ENCODE measurements around the gene AGL.
A peak's percentile ranks its signal among the peaks of the same experiment; 100 is the strongest.
"Not testable (repeated sequence)": the region's sequence is repeated elsewhere in the genome, so short reads cannot be mapped to it uniquely, and the experiment has no call there.

Gene AGL

GRCh38 chr1:99825702-99826101 is 24.5 kb upstream of the AGL start:
- no peaks in the 10 kb centered on the region for H3K4me1 ChIP-seq (ENCODE audit: control insufficient read depth, insufficient read depth, low read length)
- no peaks in the 10 kb centered on the region for H3K27me3 ChIP-seq (ENCODE audit: control insufficient read depth, insufficient read depth, low read length)
- H3K9me3 ChIP-seq (replicated peaks; ENCODE audit: low read length) = no peaks in the 10 kb centered on the region
- H3K9ac ChIP-seq (ENCODE audit: low read depth, low read length) = no peak overlapping the region
- no peaks in the 10 kb centered on the region for H3K36me3 ChIP-seq (ENCODE audit: insufficient read depth, low read length)
- no peak overlapping the region for H3K4me3 ChIP-seq (ENCODE audit: low read length)
- no peak overlapping the region for H3K4me2 ChIP-seq (ENCODE audit: low read length)

DNA sequence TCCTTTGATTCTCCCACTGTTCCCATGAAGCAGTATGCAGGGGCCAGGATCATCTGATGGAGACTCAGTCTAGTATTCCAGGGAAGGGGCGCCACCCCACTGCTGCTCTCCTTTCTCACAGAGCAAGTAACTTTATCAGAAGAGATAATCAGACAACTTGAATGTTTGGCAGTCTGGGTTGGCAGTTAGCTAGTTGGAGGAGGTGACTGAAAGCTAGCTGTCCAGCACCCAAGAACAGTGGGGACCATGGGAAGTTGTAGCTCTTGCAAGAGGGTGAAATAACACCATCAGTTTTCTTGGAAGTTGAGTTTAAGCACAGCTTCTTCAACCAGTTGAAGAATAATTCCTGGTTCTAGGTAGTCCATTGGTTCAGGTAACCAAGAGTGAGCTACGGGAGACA is 22.2 kb upstream of the AGL start:
- no peak overlapping the region for H3K9ac ChIP-seq (ENCODE audit: low read depth, low read length)
- H3K36me3 ChIP-seq (ENCODE audit: insufficient read depth, low read length) = no peaks in the 10 kb centered on the region
- peaks cover 3% of the 10 kb centered on the region for H3K9me3 ChIP-seq (replicated peaks; ENCODE audit: low read length)
- H3K4me3 ChIP-seq (ENCODE audit: low read length) = no peak overlapping the region
- H3K4me1 ChIP-seq (ENCODE audit: control insufficient read depth, insufficient read depth, low read length) = no peaks in the 10 kb centered on the region
- no peaks in the 10 kb centered on the region for H3K27me3 ChIP-seq (ENCODE audit: control insufficient read depth, insufficient read depth, low read length)
- no peak overlapping the region for H3K4me2 ChIP-seq (ENCODE audit: low read length)

- no peak overlapping the region for H3K4me3 ChIP-seq (ENCODE audit: low read length)
- H3K27me3 ChIP-seq (ENCODE audit: control insufficient read depth, insufficient read depth, low read length) = no peaks in the 10 kb centered on the region
- H3K36me3 ChIP-seq (ENCODE audit: insufficient read depth, low read length) = no peaks in the 10 kb centered on the region
- peaks cover 3% of the 10 kb centered on the region for H3K9me3 ChIP-seq (replicated peaks; ENCODE audit: low read length)
- H3K9ac ChIP-seq (ENCODE audit: low read depth, low read length) = no peak overlapping the region
- no peak overlapping the region for H3K4me2 ChIP-seq (ENCODE audit: low read length)
- no peaks in the 10 kb centered on the region for H3K4me1 ChIP-seq (ENCODE audit: control insufficient read depth, insufficient read depth, low read length)
These were observed 20.9 kb upstream of the AGL start for GRCh38 chr1:99829269-99829668.

DNA sequence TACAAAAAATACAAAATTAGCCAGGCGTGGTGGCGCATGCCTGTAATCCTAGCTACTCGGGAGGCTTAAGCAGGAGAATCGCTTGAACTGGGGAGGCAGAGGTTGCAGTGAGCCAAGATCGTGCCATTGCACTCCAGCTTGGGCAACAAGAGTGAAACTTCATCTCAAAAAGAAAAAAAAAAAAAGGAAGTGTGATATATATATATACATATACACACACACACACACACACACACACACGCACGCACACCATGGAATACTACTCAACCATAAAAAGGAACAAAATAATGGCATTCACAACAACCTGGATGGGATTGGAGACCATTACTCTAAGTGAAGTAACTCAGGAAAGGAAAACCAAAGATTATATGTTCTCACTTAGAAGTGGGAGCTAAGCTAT is 16.2 kb upstream of the AGL start:
- not testable (repeated sequence) for H3K9me3 ChIP-seq (replicated peaks; ENCODE audit: low read length); H3K9ac ChIP-seq (ENCODE audit: low read depth, low read length); H3K4me2 ChIP-seq (ENCODE audit: low read length); H3K36me3 ChIP-seq (ENCODE audit: insufficient read depth, low read length); H3K4me1 ChIP-seq (ENCODE audit: control insufficient read depth, insufficient read depth, low read length); H3K4me3 ChIP-seq (ENCODE audit: low read length); H3K27me3 ChIP-seq (ENCODE audit: control insufficient read depth, insufficient read depth, low read length)

- H3K4me2 ChIP-seq (ENCODE audit: low read length); H3K36me3 ChIP-seq (ENCODE audit: insufficient read depth, low read length); H3K4me1 ChIP-seq (ENCODE audit: control insufficient read depth, insufficient read depth, low read length); H3K9me3 ChIP-seq (replicated peaks; ENCODE audit: low read length); H3K4me3 ChIP-seq (ENCODE audit: low read length); H3K9ac ChIP-seq (ENCODE audit: low read depth, low read length); H3K27me3 ChIP-seq (ENCODE audit: control insufficient read depth, insufficient read depth, low read length): not testable (repeated sequence)
These were observed 13.7 kb upstream of the AGL start for GRCh38 chr1:99836171-99837103.

GRCh38 chr1:99840353-99840752 is 9.8 kb upstream of the AGL start:
- H3K4me3 ChIP-seq (ENCODE audit: low read length); H3K9me3 ChIP-seq (replicated peaks; ENCODE audit: low read length); H3K9ac ChIP-seq (ENCODE audit: low read depth, low read length); H3K4me1 ChIP-seq (ENCODE audit: control insufficient read depth, insufficient read depth, low read length); H3K27me3 ChIP-seq (ENCODE audit: control insufficient read depth, insufficient read depth, low read length); H3K36me3 ChIP-seq (ENCODE audit: insufficient read depth, low read length); H3K4me2 ChIP-seq (ENCODE audit: low read length): not testable (repeated sequence)

DNA sequence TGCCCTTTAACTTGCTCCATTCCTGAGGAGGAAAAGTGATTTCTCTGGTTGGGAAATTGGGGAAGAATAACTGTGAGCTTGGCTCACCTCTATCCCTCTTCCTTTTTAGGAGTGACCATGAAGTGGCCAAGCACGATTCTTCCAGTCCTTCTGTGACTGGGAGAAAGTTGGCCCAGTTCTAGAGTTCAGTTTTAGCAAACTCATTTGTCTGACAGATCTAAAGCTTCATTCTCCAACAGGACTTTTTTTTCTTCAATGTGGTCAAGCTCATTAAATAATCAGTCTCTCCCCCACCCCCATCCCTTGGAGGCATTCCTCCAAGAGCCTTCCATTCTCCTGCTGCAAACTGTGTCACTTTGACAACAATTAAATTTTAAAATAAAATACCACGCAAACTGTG is 6.4 kb upstream of the AGL start:
- H3K36me3 ChIP-seq (ENCODE audit: insufficient read depth, low read length) = no peaks in the 10 kb centered on the region
- no peaks in the 10 kb centered on the region for H3K9me3 ChIP-seq (replicated peaks; ENCODE audit: low read length)
- H3K27me3 ChIP-seq (ENCODE audit: control insufficient read depth, insufficient read depth, low read length) = no peaks in the 10 kb centered on the region
- H3K9ac ChIP-seq (ENCODE audit: low read depth, low read length) = no peak overlapping the region
- H3K4me2 ChIP-seq (ENCODE audit: low read length) = no peak overlapping the region
- no peak overlapping the region for H3K4me3 ChIP-seq (ENCODE audit: low read length)
- H3K4me1 ChIP-seq (ENCODE audit: control insufficient read depth, insufficient read depth, low read length) = no peaks in the 10 kb centered on the region

DNA sequence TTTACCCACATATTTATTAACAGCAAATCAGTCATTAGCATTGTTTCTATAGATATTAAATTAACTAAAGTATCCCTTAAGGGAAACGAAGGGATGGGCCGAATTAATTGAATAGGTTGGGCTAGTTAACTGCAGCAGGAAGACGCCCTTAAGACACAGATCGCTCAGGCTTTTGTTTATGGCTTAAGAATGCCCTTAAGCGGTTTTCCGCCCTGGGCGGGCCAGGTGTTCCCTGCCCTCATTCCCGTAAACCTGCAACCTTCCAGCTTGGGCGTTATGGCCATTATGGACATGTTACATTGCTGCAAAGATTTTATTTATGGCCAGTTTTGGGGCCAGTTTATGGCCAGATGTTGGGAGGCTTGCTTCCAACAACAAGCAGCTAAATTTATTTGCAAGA is 5.0 kb upstream of the AGL start:
- H3K9ac ChIP-seq (ENCODE audit: low read depth, low read length); H3K4me2 ChIP-seq (ENCODE audit: low read length): not testable (repeated sequence)

DNA sequence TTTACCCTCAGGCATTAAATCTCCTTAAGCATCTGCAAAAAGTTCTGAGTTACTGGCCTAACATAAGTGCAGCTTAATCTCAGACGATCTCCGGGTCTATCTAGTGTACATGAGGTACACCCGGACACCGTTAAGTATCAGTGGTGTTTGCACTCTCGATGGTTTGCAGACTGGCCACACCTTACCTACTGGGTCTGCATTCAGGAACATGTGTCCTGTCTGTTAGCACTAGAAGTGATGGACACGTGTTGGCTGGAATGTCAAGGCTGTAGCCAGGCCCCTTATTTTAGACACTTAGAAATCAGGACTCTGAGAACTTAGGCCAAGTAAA is 783 bp upstream of the AGL start:
- Histone ChIP-seq H3K4me3 (ENCODE audit: low read length) (peak overlapping the region; percentile 95), H3K4me2 (ENCODE audit: low read length) (peak overlapping the region; percentile 95), H3K9me3 (replicated peaks; ENCODE audit: low read length) (no peaks in the 10 kb centered on the region), H3K27me3 (ENCODE audit: control insufficient read depth, insufficient read depth, low read length) (no peaks in the 10 kb centered on the region), H3K9ac (ENCODE audit: low read depth, low read length) (peak overlapping the region; percentile 92), H3K4me1 (ENCODE audit: control insufficient read depth, insufficient read depth, low read length) (peaks cover 18% of the 10 kb centered on the region), H3K36me3 (ENCODE audit: insufficient read depth, low read length) (no peaks in the 10 kb centered on the region)

More for the DNA sequence above, 5.0 kb upstream of the AGL start:
- H3K4me3 ChIP-seq (ENCODE audit: low read length); H3K9me3 ChIP-seq (replicated peaks; ENCODE audit: low read length); H3K27me3 ChIP-seq (ENCODE audit: control insufficient read depth, insufficient read depth, low read length); H3K36me3 ChIP-seq (ENCODE audit: insufficient read depth, low read length); H3K4me1 ChIP-seq (ENCODE audit: control insufficient read depth, insufficient read depth, low read length): not testable (repeated sequence)

GRCh38 chr1:99850459-99851291 is 514 bp downstream of the AGL start:
- H3K4me3 ChIP-seq (ENCODE audit: low read length) = peak overlapping the region; percentile 95
- peaks cover 18% of the 10 kb centered on the region for H3K4me1 ChIP-seq (ENCODE audit: control insufficient read depth, insufficient read depth, low read length)
- no peaks in the 10 kb centered on the region for H3K9me3 ChIP-seq (replicated peaks; ENCODE audit: low read length)
- H3K9ac ChIP-seq (ENCODE audit: low read depth, low read length) = peak overlapping the region; percentile 92
- no peaks in the 10 kb centered on the region for H3K36me3 ChIP-seq (ENCODE audit: insufficient read depth, low read length)
- H3K4me2 ChIP-seq (ENCODE audit: low read length) = peak overlapping the region; percentile 95
- H3K27me3 ChIP-seq (ENCODE audit: control insufficient read depth, insufficient read depth, low read length) = no peaks in the 10 kb centered on the region

- no peaks in the 10 kb centered on the region for H3K36me3 ChIP-seq (ENCODE audit: insufficient read depth, low read length)
- no peaks in the 10 kb centered on the region for H3K27me3 ChIP-seq (ENCODE audit: control insufficient read depth, insufficient read depth, low read length)
- peak overlapping the region; percentile 95 for H3K4me2 ChIP-seq (ENCODE audit: low read length)
- H3K9ac ChIP-seq (ENCODE audit: low read depth, low read length) = peak overlapping the region; percentile 92
- peak overlapping the region; percentile 95 for H3K4me3 ChIP-seq (ENCODE audit: low read length)
- H3K4me1 ChIP-seq (ENCODE audit: control insufficient read depth, insufficient read depth, low read length) = peaks cover 18% of the 10 kb centered on the region
- H3K9me3 ChIP-seq (replicated peaks; ENCODE audit: low read length) = no peaks in the 10 kb centered on the region
These were observed 1.8 kb downstream of the AGL start for GRCh38 chr1:99851850-99852454.

Data from skeletal muscle satellite cell (primary cell).